Fibroblast of lung (primary cell): ENCODE data around the gene PLXNA1. TPM values are rescaled to one million over a fixed set of nuclear protein-coding genes. Genes with fewer than 3 reads are reported as not detected.

Experiments
- DNase-seq, 2 donors: peaks; one replicate each; pipeline versions ENCODE4 v3.0.0 to v3.0.0-alpha.2; 2010; ENCODE audit warnings: low read depth in 2 of 2
- H2AFZ ChIP-seq: 2 replicates; pipeline ENCODE4 v1.5.1; 2012; ENCODE audit warnings: low read length, control low read depth, inconsistent platforms
- H3K27ac ChIP-seq: 2 replicates; pipeline ENCODE4 v1.5.1; 2011; ENCODE audit warnings: low read length, control low read depth; ENCODE audit not compliant: insufficient read depth
- H3K27me3 ChIP-seq: 2 replicates; pipeline ENCODE4 v1.5.1; 2011; ENCODE audit warnings: mild to moderate bottlenecking, low read length; ENCODE audit not compliant: control insufficient read depth, insufficient read depth
- H3K36me3 ChIP-seq: 2 replicates; pipeline ENCODE4 v1.5.1; 2011; ENCODE audit warnings: low read length; ENCODE audit not compliant: control insufficient read depth, insufficient read depth
- H3K4me1 ChIP-seq: 2 replicates; pipeline ENCODE4 v1.5.1; 2011; ENCODE audit warnings: low read length; ENCODE audit not compliant: control insufficient read depth, insufficient read depth; ENCODE audit errors: extremely low read depth
- H3K4me2 ChIP-seq: 2 replicates; pipeline ENCODE4 v1.5.1; 2011; ENCODE audit warnings: low read length, control low read depth; ENCODE audit not compliant: insufficient read depth; ENCODE audit errors: extremely low read depth
- H3K4me3 ChIP-seq, 4 experiments: fragments of 200-600 bp in 1 of 4; sonication (generic) in 1 of 4; replicated peaks in 1 of 4; 2 replicates each; pipeline ENCODE4 v1.5.1; 2011 to 2016; ENCODE audit warnings: low read length in 4 of 4, low read depth in 3 of 4, mild to moderate bottlenecking in 3 of 4, control low read depth in 2 of 4, inconsistent platforms in 1 of 4, mixed read lengths in 1 of 4; ENCODE audit not compliant: insufficient read depth in 1 of 4; ENCODE audit errors: control extremely low read depth in 1 of 4
- H3K79me2 ChIP-seq: 2 replicates; pipeline ENCODE4 v1.5.1; 2012; ENCODE audit warnings: mild to moderate bottlenecking, low read length, inconsistent platforms; ENCODE audit not compliant: control insufficient read depth, insufficient read depth
- H3K9ac ChIP-seq: 2 replicates; pipeline ENCODE4 v1.5.1; 2011; ENCODE audit warnings: mild to moderate bottlenecking, low read length, control low read depth; ENCODE audit not compliant: insufficient read depth
- H3K9me3 ChIP-seq: 2 replicates; pipeline ENCODE4 v1.5.1; 2012; ENCODE audit warnings: low read depth, low read length; ENCODE audit not compliant: control insufficient read depth, insufficient read depth
- H4K20me1 ChIP-seq: 2 replicates; pipeline ENCODE4 v1.5.1; 2011; ENCODE audit warnings: low read length; ENCODE audit not compliant: control insufficient read depth, insufficient read depth; ENCODE audit errors: extremely low read depth
- CTCF ChIP-seq, 2 donors: IDR thresholded peaks in 1 of 2; conservative IDR thresholded peaks in 1 of 2; 1 replicate in 1 of 2; 2 replicates in 1 of 2; pipeline ENCODE4 v1.5.1; 2011 to 2012; ENCODE audit warnings: low read length in 2 of 2, control low read depth in 1 of 2, inconsistent platforms in 1 of 2, low read depth in 1 of 2, mild to moderate bottlenecking in 1 of 2
- EZH2 ChIP-seq: IDR thresholded peaks from 2 replicates; pipeline ENCODE4 v1.5.1; 2012; ENCODE audit warnings: low read length, control low read depth, mild to moderate bottlenecking; ENCODE audit errors: missing control alignments
- polyA plus RNA-seq, 2 donors: library from polyadenylated mRNA; depleted of rRNA in 1 of 2; stranded (reverse) in 1 of 2; unstranded in 1 of 2; fragments of >200 nt; gene quantifications; 2 replicates each; pipeline ENCODE4 v1.2.1, GENCODE V29; 2011 to 2012; ENCODE audit warnings: missing spikeins in 1 of 2
- total RNA-seq: library from RNA; depleted of rRNA; stranded (reverse); fragments of >200 nt; gene quantifications from 2 replicates; pipeline ENCODE4 v1.2.1, GENCODE V29; 2014

PLXNA1 gene
- total and polyA plus RNA-seq, 2 donors (not counting 1 experiment from before 2014, with no cell fraction given), result 21.1 to 48.6 TPM

- H4K20me1 ChIP-seq, result no peaks in the 10 kb centered on the region
Observed at GRCh38 chr3:127009531-127009930, 26.6 kb downstream of the PLXNA1 start.

GRCh38 chr3:127011270-127011992, 28.5 kb downstream of the PLXNA1 start:
- H3K4me2 ChIP-seq, result no peak overlapping the region
- no peak overlapping the region for H3K27ac ChIP-seq
- H3K27me3 ChIP-seq, result no peaks in the 10 kb centered on the region
- H4K20me1 ChIP-seq, result no peaks in the 10 kb centered on the region
- H3K4me3 ChIP-seq, result no peak overlapping the region
- H3K9ac ChIP-seq, result no peak overlapping the region
- H3K36me3 ChIP-seq, result peaks cover 19% of the 10 kb centered on the region
- DNase-seq, result peak in 1 of 2 donors; percentile 84
- H3K9me3 ChIP-seq, result no peaks in the 10 kb centered on the region
- H3K4me1 ChIP-seq, result no peaks in the 10 kb centered on the region
- no peaks in the 10 kb centered on the region for H3K79me2 ChIP-seq
- H2AFZ ChIP-seq, result no peak overlapping the region
- TF ChIP-seq CTCF (conservative IDR thresholded peaks at IDR 0.05 in 1 of 2, IDR thresholded peaks at IDR 0.05 in 1 of 2; ENCODE audit: low read depth in 1 of 2, low read length in 2 of 2), result no peak
- no peak for TF ChIP-seq EZH2

More at GRCh38 chr3:127009531-127009930, 26.6 kb downstream of the PLXNA1 start:
- Histone ChIP-seq H3K9ac (no peak overlapping the region), H3K27me3 (no peaks in the 10 kb centered on the region), H2AFZ (no peak overlapping the region), H3K4me3 (no peak overlapping the region), H3K36me3 (peaks cover 24% of the 10 kb centered on the region), H3K79me2 (no peaks in the 10 kb centered on the region), H3K27ac (no peak overlapping the region), H3K9me3 (no peaks in the 10 kb centered on the region), H3K4me1 (no peaks in the 10 kb centered on the region), H3K4me2 (no peak overlapping the region)
- TF ChIP-seq CTCF (conservative IDR thresholded peaks at IDR 0.05 in 1 of 2, IDR thresholded peaks at IDR 0.05 in 1 of 2; ENCODE audit: low read depth in 1 of 2, low read length in 2 of 2) (no peak), EZH2 (no peak)
- DNase-seq, result no peak

GRCh38 chr3:127012091-127012490, 29.2 kb downstream of the PLXNA1 start:
- H3K4me2 ChIP-seq, result no peak overlapping the region
- H4K20me1 ChIP-seq, result no peaks in the 10 kb centered on the region
- peaks cover 23% of the 10 kb centered on the region for H3K36me3 ChIP-seq
- no peaks in the 10 kb centered on the region for H3K9me3 ChIP-seq
- no peaks in the 10 kb centered on the region for H3K27me3 ChIP-seq
- no peak overlapping the region for H3K27ac ChIP-seq
- H3K4me1 ChIP-seq, result no peaks in the 10 kb centered on the region
- H3K9ac ChIP-seq, result no peak overlapping the region
- H3K4me3 ChIP-seq, result no peak overlapping the region
- H2AFZ ChIP-seq, result no peak overlapping the region
- DNase-seq, result peak; percentile 17 to 49
- TF ChIP-seq EZH2, result no peak
- no peak for TF ChIP-seq CTCF (conservative IDR thresholded peaks at IDR 0.05 in 1 of 2, IDR thresholded peaks at IDR 0.05 in 1 of 2; ENCODE audit: low read depth in 1 of 2, low read length in 2 of 2)
- no peaks in the 10 kb centered on the region for H3K79me2 ChIP-seq
